T-cell (primary cell): Measurements from ENCODE around the gene NAB2. TPM values are rescaled to one million over a fixed set of nuclear protein-coding genes. Genes with fewer than 3 reads are reported as not detected.

Experiments
- ATAC-seq, 4 experiments: fragments of 200-7000 bp in 3 of 4; fragments of 150-1000 bp in 1 of 4; cut with Tn5 transposase; replicated peaks in 1 of 4; 1 replicate in 3 of 4; 2 replicates in 1 of 4; pipeline ENCODE4 v1.10.0; 2021; ENCODE audit warnings: moderate library complexity in 3 of 4, mild to moderate bottlenecking in 2 of 4, moderate number of reproducible peaks in 1 of 4
- CTCF ChIA-PET, 2 donors: fragments of 300-600 bp; sonication (Branson Sonifier 250); formaldehyde crosslinking; loops; one replicate each; lab custom pipeline; 2022; ENCODE audit warnings: antibody characterized with exemption in 2 of 2; lab: Charles Lee
- POLR2A ChIA-PET, 2 donors: fragments of 300-600 bp; sonication (Branson Sonifier 250); formaldehyde crosslinking; loops; one replicate each; lab custom pipeline; 2022; ENCODE audit warnings: antibody characterized with exemption in 2 of 2; lab: Charles Lee
- DNase-seq, 35 experiments: peaks; one replicate each; pipeline versions ENCODE4 v3.0.0 to v3.0.0-alpha.2; 2013 to 2023
- H3K27ac ChIP-seq: one replicate; pipeline ENCODE4 v1.5.1; 2013; ENCODE audit warnings: low read length
- H3K27me3 ChIP-seq, 2 experiments: replicated peaks in 1 of 2; 1 replicate in 1 of 2; 2 replicates in 1 of 2; pipeline versions ENCODE4 v1.6.1 to v1.7.0; 2013; ENCODE audit warnings: low read length in 1 of 2, mixed read lengths in 1 of 2; ENCODE audit not compliant: control insufficient read depth in 2 of 2, insufficient read depth in 2 of 2; ENCODE audit errors: extremely low read depth in 1 of 2
- H3K36me3 ChIP-seq, 2 donors: 1 replicate in 1 of 2; 2 replicates in 1 of 2; pipeline versions ENCODE4 v1.6.1 to v1.7.0; 2013; ENCODE audit warnings: low read length in 1 of 2; ENCODE audit not compliant: control insufficient read depth in 2 of 2, insufficient read depth in 1 of 2; ENCODE audit errors: extremely low read depth in 1 of 2
- H3K4me1 ChIP-seq, 2 experiments: 1 replicate in 1 of 2; 2 replicates in 1 of 2; pipeline versions ENCODE4 v1.6.1 to v1.7.0; 2013; ENCODE audit warnings: low read length in 2 of 2, mixed read lengths in 1 of 2; ENCODE audit not compliant: insufficient read depth in 2 of 2, control insufficient read depth in 1 of 2; ENCODE audit errors: extremely low read depth in 1 of 2
- H3K4me3 ChIP-seq, 2 donors: 1 replicate in 1 of 2; 2 replicates in 1 of 2; pipeline versions ENCODE4 v1.5.1 to v1.7.0; 2013; ENCODE audit warnings: mild to moderate bottlenecking in 2 of 2, low read length in 1 of 2, moderate library complexity in 1 of 2; ENCODE audit not compliant: control insufficient read depth in 1 of 2; ENCODE audit errors: extremely low read depth in 1 of 2
- H3K9me3 ChIP-seq: 2 replicates; pipeline ENCODE4 v1.7.0; 2013
- H3K27ac Mint-ChIP-seq, 2 donors: one replicate each; pipeline ENCODE4 v1.8.0; 2020 to 2021; ENCODE audit warnings: mild to moderate bottlenecking in 2 of 2, mixed read lengths in 2 of 2
- H3K27me3 Mint-ChIP-seq, 2 donors: one replicate each; pipeline ENCODE4 v1.8.0; 2021 to 2022; ENCODE audit warnings: mixed read lengths in 2 of 2
- H3K36me3 Mint-ChIP-seq: one replicate; pipeline ENCODE4 v1.8.0; 2021; ENCODE audit warnings: mixed read lengths
- H3K4me1 Mint-ChIP-seq, 3 donors: one replicate each; pipeline ENCODE4 v1.8.0; 2020 to 2022; ENCODE audit warnings: mixed read lengths in 3 of 3, mild to moderate bottlenecking in 1 of 3
- H3K4me3 Mint-ChIP-seq, 3 donors: one replicate each; pipeline ENCODE4 v1.8.0; 2020 to 2022; ENCODE audit warnings: mild to moderate bottlenecking in 3 of 3, mixed read lengths in 3 of 3, moderate library complexity in 3 of 3
- H3K9me3 Mint-ChIP-seq, 3 donors: one replicate each; pipeline ENCODE4 v1.8.0; 2020 to 2022; ENCODE audit warnings: mixed read lengths in 3 of 3
- WGBS: methylation state at CpG from one replicate; pipeline ENCODE4 v1.1.5; 2013; ENCODE audit warnings: missing lambda C conversion rate; ENCODE audit not compliant: insufficient coverage; 5-methylcytosine and 5-hydroxymethylcytosine counted together
- total RNA-seq, 35 experiments: library from RNA in 6 of 35; stranded (reverse) in 6 of 35; fragments of 120-200 nt in 1 of 35; gene quantifications; one replicate each; pipeline versions ENCODE4 v1.2.1 to v1.2.4 and lab custom pipeline; 2013 to 2026

The NAB2 gene
- total RNA-seq, 5 donors from 2014 or later (not counting 1 experiment from before 2014, with no cell fraction given), result 4.2 to 21.6 (median 16.9) TPM

- peak overlapping the region in 1 of 3 donors; percentile 73 for H3K4me3 Mint-ChIP-seq
- peaks cover 29% of the 10 kb centered on the region for H3K36me3 Mint-ChIP-seq
Measured at GRCh38 chr12:57094208-57095160, 5.6 kb downstream of the NAB2 start.

GRCh38 chr12:57095440-57095839 lies 6.5 kb downstream of the NAB2 start:
- 87% methylated on average over 3 of the region's 3 CpGs for WGBS
- ATAC-seq (no peak), DNase-seq (peak in 1 of 35 experiments; percentile 0)
- no peaks in the 10 kb centered on the region for H3K27me3 Mint-ChIP-seq
- H3K4me1 Mint-ChIP-seq, result peaks cover 50 to 79% (median 57%) of the 10 kb centered on the region in 3 donors
- Histone ChIP-seq H3K4me3 (no peak overlapping the region), H3K36me3 (peaks cover 19 to 78% of the 10 kb centered on the region in 2 donors), H3K9me3 (no peaks in the 10 kb centered on the region), H3K4me1 (peaks cover 13 to 46% of the 10 kb centered on the region in 2 experiments), H3K27ac (no peak overlapping the region), H3K27me3 (no peaks in the 10 kb centered on the region)
- no peaks in the 10 kb centered on the region for H3K9me3 Mint-ChIP-seq
- CTCF ChIA-PET, result interaction anchor here (0.7 to 1.4 kb wide), 3 partner anchors 24 to 905 kb away, joined by 3 to 5 read pairs (median 4); no protein-coding TSS in a partner anchor
- POLR2A ChIA-PET, result no interaction called here
- H3K27ac Mint-ChIP-seq, result peak overlapping the region; percentile 77 to 97
- peaks cover 38% of the 10 kb centered on the region for H3K36me3 Mint-ChIP-seq
- no peak overlapping the region for H3K4me3 Mint-ChIP-seq

More at GRCh38 chr12:57094208-57095160, 5.6 kb downstream of the NAB2 start:
- no peak overlapping the region for H3K4me3 ChIP-seq
- H3K4me1 ChIP-seq, result peaks cover 16 to 56% of the 10 kb centered on the region in 2 experiments
- DNase-seq (peak in 1 of 35 experiments; percentile 15), ATAC-seq (no peak)
- no peaks in the 10 kb centered on the region for H3K9me3 ChIP-seq
- no peaks in the 10 kb centered on the region for H3K27me3 ChIP-seq
- H3K36me3 ChIP-seq, result peaks cover 19 to 69% of the 10 kb centered on the region in 2 donors
- H3K27me3 Mint-ChIP-seq, result no peaks in the 10 kb centered on the region
- ChIA-PET CTCF (interaction anchor here (0.9 to 1.9 kb wide), 7 partner anchors 10 to 25 kb away, joined by 3 to 7 read pairs (median 3); partner anchors contain the start of genes STAT6 (in 2 of the 2) and NEMP1 (in 1 of the 2)), POLR2A (interaction anchor here in 1 of 2 donors (1.3 kb wide), 1 partner anchor 17 kb away, joined by 7 read pairs; the partner anchor contains the start of gene STAT6)
- 80% methylated on average over 6 of the region's 15 CpGs for WGBS
- peak overlapping the region; percentile 74 for H3K27ac ChIP-seq
- H3K4me1 Mint-ChIP-seq, result peaks cover 51 to 79% (median 57%) of the 10 kb centered on the region in 3 donors
- H3K27ac Mint-ChIP-seq, result peak overlapping the region; percentile 77 to 97
- H3K9me3 Mint-ChIP-seq, result no peaks in the 10 kb centered on the region

- H3K9me3 ChIP-seq, result no peaks in the 10 kb centered on the region
- no peak overlapping the region for H3K4me3 ChIP-seq
- CTCF ChIA-PET, result interaction anchor here (1.1 to 1.4 kb wide), 2 partner anchors 25 to 27 kb away, joined by 3 to 4 read pairs; no protein-coding TSS in a partner anchor
- H3K27ac ChIP-seq, result no peak overlapping the region
- peaks cover 38% of the 10 kb centered on the region for H3K36me3 Mint-ChIP-seq
- DNase-seq (no peak), ATAC-seq (no peak)
- peaks cover 19 to 78% of the 10 kb centered on the region in 2 donors for H3K36me3 ChIP-seq
- WGBS, result no CpG with 5 or more reads among the region's 6 CpGs
- no peaks in the 10 kb centered on the region for H3K27me3 ChIP-seq
- no peaks in the 10 kb centered on the region for H3K9me3 Mint-ChIP-seq
- H3K4me1 Mint-ChIP-seq, result peaks cover 45 to 79% (median 55%) of the 10 kb centered on the region in 3 donors
- H3K27ac Mint-ChIP-seq, result peak overlapping the region; percentile 40 to 97
- POLR2A ChIA-PET, result no interaction called here
- peaks cover 9 to 39% of the 10 kb centered on the region in 2 experiments for H3K4me1 ChIP-seq
- no peak overlapping the region for H3K4me3 Mint-ChIP-seq
- H3K27me3 Mint-ChIP-seq, result no peaks in the 10 kb centered on the region
Measured at GRCh38 chr12:57096099-57096572, 7.2 kb downstream of the NAB2 start.

GRCh38 chr12:57096748-57097553 lies 8.0 kb downstream of the NAB2 start:
- Histone ChIP-seq H3K36me3 (peaks cover 19 to 75% of the 10 kb centered on the region in 2 donors), H3K4me3 (no peak overlapping the region), H3K27ac (no peak overlapping the region), H3K9me3 (no peaks in the 10 kb centered on the region), H3K4me1 (peaks cover 9 to 32% of the 10 kb centered on the region in 2 experiments), H3K27me3 (no peaks in the 10 kb centered on the region)
- Mint-ChIP-seq H3K27ac (peak overlapping the region; percentile 44 to 97), H3K4me3 (no peak overlapping the region), H3K9me3 (no peaks in the 10 kb centered on the region), H3K36me3 (peaks cover 38% of the 10 kb centered on the region), H3K4me1 (peaks cover 40 to 72% (median 55%) of the 10 kb centered on the region in 3 donors), H3K27me3 (no peaks in the 10 kb centered on the region)
- POLR2A ChIA-PET, result interaction anchor here (0.6 to 1.1 kb wide), 3 partner anchors 15 to 57 kb away, joined by 3 to 6 read pairs (median 4); no protein-coding TSS in a partner anchor
- DNase-seq (no peak), ATAC-seq (no peak)
- 91% methylated on average over 5 of the region's 8 CpGs for WGBS
- CTCF ChIA-PET, result interaction anchor here in 1 of 2 donors (0.9 kb wide), 1 partner anchor 14 kb away, joined by 3 read pairs; the partner anchor contains the start of gene STAT6

GRCh38 chr12:57097554-57097835 lies 8.6 kb downstream of the NAB2 start:
- Mint-ChIP-seq H3K36me3 (peaks cover 39% of the 10 kb centered on the region), H3K9me3 (no peaks in the 10 kb centered on the region), H3K27me3 (no peaks in the 10 kb centered on the region), H3K27ac (no peak overlapping the region), H3K4me3 (no peak overlapping the region), H3K4me1 (peaks cover 39 to 66% (median 55%) of the 10 kb centered on the region in 3 donors)
- Histone ChIP-seq H3K27ac (no peak overlapping the region), H3K36me3 (peaks cover 19 to 75% of the 10 kb centered on the region in 2 donors), H3K4me1 (peaks cover 8 to 32% of the 10 kb centered on the region in 2 experiments), H3K27me3 (no peaks in the 10 kb centered on the region), H3K4me3 (no peak overlapping the region), H3K9me3 (no peaks in the 10 kb centered on the region)
- ATAC-seq, result no peak
- no peak for DNase-seq
- CTCF ChIA-PET, result interaction anchor here (0.6 to 0.9 kb wide), 2 partner anchors 14 to 427 kb away, joined by 3 read pairs; partner anchors contain the start of gene STAT6 (in 1 of the 2)
- POLR2A ChIA-PET, result interaction anchor here in 1 of 2 donors (1.1 kb wide), 1 partner anchor 20 kb away, joined by 3 read pairs; no protein-coding TSS in a partner anchor
- WGBS, result 83% methylated on average over 5 of the region's 8 CpGs
